T-helper 17 cell (primary cell): ENCODE data around the gene FOXO3. TPM values are rescaled to one million over a fixed set of nuclear protein-coding genes. Genes with fewer than 3 reads are reported as not detected.

Source experiments
- ATAC-seq: fragments of 150-1000 bp; cut with Tn5 transposase; 2 replicates; pipeline ENCODE4 v1.10.0; 2021; ENCODE audit warnings: mild to moderate bottlenecking, moderate library complexity
- DNase-seq, 3 donors: peaks; one replicate each; pipeline versions ENCODE4 v3.0.0 to v3.0.0-alpha.2; 2020 to 2021
- H3K9me3 ChIP-seq: one replicate; pipeline ENCODE4 v1.7.0; 2013; ENCODE audit warnings: low read length, mild to moderate bottlenecking; ENCODE audit not compliant: control insufficient read depth, poor library complexity, severe bottlenecking
- H3K27ac Mint-ChIP-seq: one replicate; pipeline ENCODE4 v1.8.0; 2022; ENCODE audit warnings: mild to moderate bottlenecking, moderate library complexity, mixed read lengths
- H3K27me3 Mint-ChIP-seq: one replicate; pipeline ENCODE4 v1.8.0; 2022; ENCODE audit warnings: mixed read lengths
- H3K36me3 Mint-ChIP-seq: one replicate; pipeline ENCODE4 v1.8.0; 2022; ENCODE audit warnings: low read depth, mixed read lengths
- H3K4me1 Mint-ChIP-seq: one replicate; pipeline ENCODE4 v1.8.0; 2022; ENCODE audit warnings: mild to moderate bottlenecking, mixed read lengths
- H3K4me3 Mint-ChIP-seq: one replicate; pipeline ENCODE4 v1.8.0; 2022; ENCODE audit warnings: mild to moderate bottlenecking, moderate library complexity, mixed read lengths
- total RNA-seq, 4 donors: library from RNA in 2 of 4; stranded (reverse) in 2 of 4; gene quantifications; one replicate each; pipeline ENCODE4 v1.2.3 and lab custom pipeline; 2022 to 2026

Gene FOXO3
- total RNA-seq, 2 donors from 2014 or later, result 22.6 to 34.1 TPM

GRCh38 chr6:108727966-108728730 lies 167.4 kb downstream of the FOXO3 start:
- Mint-ChIP-seq H3K4me1 (peaks cover 7% of the 10 kb centered on the region), H3K36me3 (no peaks in the 10 kb centered on the region), H3K4me3 (no peak overlapping the region), H3K27me3 (no peaks in the 10 kb centered on the region), H3K27ac (no peak overlapping the region)
- DNase-seq (no peak), ATAC-seq (no peak)
- H3K9me3 ChIP-seq, result no peaks in the 10 kb centered on the region

- peaks cover 7% of the 10 kb centered on the region for H3K4me1 Mint-ChIP-seq
- H3K36me3 Mint-ChIP-seq, result no peaks in the 10 kb centered on the region
- no peak for DNase-seq
- no peaks in the 10 kb centered on the region for H3K27me3 Mint-ChIP-seq
- no peak overlapping the region for H3K27ac Mint-ChIP-seq
- H3K4me3 Mint-ChIP-seq, result no peak overlapping the region
- no peak for ATAC-seq
- H3K9me3 ChIP-seq, result no peaks in the 10 kb centered on the region
These were observed 168.1 kb downstream of the FOXO3 start for GRCh38 chr6:108728826-108729225.

- no peaks in the 10 kb centered on the region for H3K9me3 ChIP-seq
- Mint-ChIP-seq H3K4me1 (peaks cover 7% of the 10 kb centered on the region), H3K36me3 (no peaks in the 10 kb centered on the region), H3K27me3 (peaks cover 1% of the 10 kb centered on the region), H3K27ac (no peak overlapping the region), H3K4me3 (no peak overlapping the region)
- no peak for DNase-seq
- no peak for ATAC-seq
These were observed 170.2 kb downstream of the FOXO3 start for GRCh38 chr6:108730635-108731515.

- peaks cover 10% of the 10 kb centered on the region for H3K4me1 Mint-ChIP-seq
- no peak for DNase-seq
- H3K27me3 Mint-ChIP-seq, result peaks cover 4% of the 10 kb centered on the region
- no peak overlapping the region for H3K27ac Mint-ChIP-seq
- no peak overlapping the region for H3K4me3 Mint-ChIP-seq
- no peak for ATAC-seq
- no peaks in the 10 kb centered on the region for H3K36me3 Mint-ChIP-seq
- no peaks in the 10 kb centered on the region for H3K9me3 ChIP-seq
These were observed 171.6 kb downstream of the FOXO3 start for GRCh38 chr6:108732091-108732870.

- H3K27ac Mint-ChIP-seq, result no peak overlapping the region
- peaks cover 3% of the 10 kb centered on the region for H3K4me1 Mint-ChIP-seq
- ATAC-seq, result no peak
- no peaks in the 10 kb centered on the region for H3K36me3 Mint-ChIP-seq
- no peak for DNase-seq
- no peak overlapping the region for H3K4me3 Mint-ChIP-seq
- peaks cover 5% of the 10 kb centered on the region for H3K27me3 Mint-ChIP-seq
- no peaks in the 10 kb centered on the region for H3K9me3 ChIP-seq
These were observed 172.3 kb downstream of the FOXO3 start for GRCh38 chr6:108733051-108733450.

GRCh38 chr6:108733706-108734265 lies 173.1 kb downstream of the FOXO3 start:
- no peak overlapping the region for H3K4me3 Mint-ChIP-seq
- no peaks in the 10 kb centered on the region for H3K9me3 ChIP-seq
- H3K4me1 Mint-ChIP-seq, result peaks cover 7% of the 10 kb centered on the region
- DNase-seq (no peak), ATAC-seq (no peak)
- no peaks in the 10 kb centered on the region for H3K36me3 Mint-ChIP-seq
- H3K27me3 Mint-ChIP-seq, result peaks cover 8% of the 10 kb centered on the region
- H3K27ac Mint-ChIP-seq, result no peak overlapping the region
